Neural cell (in vitro differentiated cells): ENCODE measurements around the gene TOPBP1. TPM values are rescaled to one million over a fixed set of nuclear protein-coding genes. Genes with fewer than 3 reads are reported as not detected.

Source experiments
- H2AFZ ChIP-seq: fragments of 200-600, 300-800 bp; sonication (generic), shearing (Covaris generic); 2 replicates; pipeline ENCODE4 v1.6.0; 2014; ENCODE audit warnings: low read depth, mild to moderate bottlenecking, antibody characterized with exemption, low read length, moderate library complexity
- H3F3A ChIP-seq: fragments of 200-600 bp; shearing (Covaris generic); 2 replicates; pipeline ENCODE4 v1.6.1; 2016; ENCODE audit warnings: mild to moderate bottlenecking, moderate library complexity, mixed read lengths, antibody characterized with exemption, low read length; ENCODE audit not compliant: insufficient read depth, poor library complexity, severe bottlenecking
- H3K27ac ChIP-seq: fragments of 200-600, 300-800 bp; sonication (generic), shearing (Covaris generic); 2 replicates; pipeline ENCODE4 v1.5.1; 2014; ENCODE audit warnings: mild to moderate bottlenecking, low read length, moderate library complexity
- H3K27me3 ChIP-seq: fragments of 300-800, 200-600 bp; sonication (generic), shearing (Covaris generic); 2 replicates; pipeline ENCODE4 v1.6.0; 2014; ENCODE audit warnings: mild to moderate bottlenecking, low read depth, low read length, moderate library complexity; ENCODE audit not compliant: insufficient read depth
- H3K36me3 ChIP-seq: fragments of 300-800, 200-600 bp; sonication (generic), shearing (Covaris generic); 2 replicates; pipeline ENCODE4 v1.5.1; 2014; ENCODE audit warnings: mild to moderate bottlenecking, antibody characterized with exemption, low read length, moderate library complexity; ENCODE audit not compliant: insufficient read depth
- H3K4me2 ChIP-seq: fragments of 300-800, 200-600 bp; sonication (generic), shearing (Covaris generic); 2 replicates; pipeline ENCODE4 v1.6.0; 2014; ENCODE audit warnings: mild to moderate bottlenecking, low read length
- H3K4me3 ChIP-seq: fragments of 300-800, 200-600 bp; sonication (generic), shearing (Covaris generic); 2 replicates; pipeline ENCODE4 v1.5.1; 2014; ENCODE audit warnings: mild to moderate bottlenecking, low read length, moderate library complexity
- H3K79me2 ChIP-seq: fragments of 200-600 bp; shearing (Covaris generic); replicated peaks from 2 replicates; pipeline ENCODE4 v1.6.0; 2014; ENCODE audit warnings: mild to moderate bottlenecking, low read length, moderate library complexity; ENCODE audit not compliant: insufficient read depth
- H3K9ac ChIP-seq: fragments of 300-800, 200-600 bp; sonication (generic), shearing (Covaris generic); 2 replicates; pipeline ENCODE4 v1.6.1; 2016; ENCODE audit warnings: mild to moderate bottlenecking, low read length, mixed read lengths
- H3K9me2 ChIP-seq: fragments of 200-600 bp; shearing (Covaris generic); 2 replicates; pipeline ENCODE4 v1.6.1; 2016; ENCODE audit warnings: mild to moderate bottlenecking, low read length, mixed read lengths; ENCODE audit not compliant: insufficient read depth
- H3K9me3 ChIP-seq: fragments of 200-600, 300-800 bp; sonication (generic), shearing (Covaris generic); 2 replicates; pipeline ENCODE4 v1.6.1; 2016; ENCODE audit warnings: mild to moderate bottlenecking, mixed run types, low read length, moderate library complexity, mixed read lengths
- H4K20me1 ChIP-seq: fragments of 200-600 bp; shearing (Covaris generic); 2 replicates; pipeline ENCODE4 v1.6.1; 2016; ENCODE audit warnings: mild to moderate bottlenecking, mixed run types; ENCODE audit not compliant: insufficient read depth
- EP300 ChIP-seq: fragments of 450-650 bp; conservative IDR thresholded peaks from 2 replicates; pipeline ENCODE4 v1.6.1; 2014; ENCODE audit warnings: antibody characterized with exemption, mild to moderate bottlenecking, moderate library complexity; ENCODE audit not compliant: poor library complexity, severe bottlenecking
- EZH2 ChIP-seq: fragments of 200-600, 300-800 bp; shearing (Covaris generic), sonication (generic); IDR thresholded peaks from 2 replicates; pipeline ENCODE4 v1.6.1; 2014; ENCODE audit warnings: antibody characterized with exemption, low read length, borderline replicate concordance, mild to moderate bottlenecking; ENCODE audit not compliant: insufficient read depth, poor library complexity, severe bottlenecking
- MXI1 ChIP-seq: fragments of 450-650 bp; conservative IDR thresholded peaks from 2 replicates; pipeline ENCODE4 v1.6.1; 2014; ENCODE audit warnings: antibody characterized with exemption, mild to moderate bottlenecking; ENCODE audit not compliant: poor library complexity, severe bottlenecking
- POLR2AphosphoS5 ChIP-seq: IDR thresholded peaks from 2 replicates; pipeline ENCODE4 v1.6.1; 2012
- RAD21 ChIP-seq: fragments of 450-650 bp; conservative IDR thresholded peaks from 2 replicates; pipeline ENCODE4 v1.6.1; 2014; ENCODE audit warnings: antibody characterized with exemption, mild to moderate bottlenecking, moderate library complexity
- REST ChIP-seq: IDR thresholded peaks from 2 replicates; pipeline ENCODE4 v1.6.1; 2012; ENCODE audit warnings: borderline replicate concordance
- SMC3 ChIP-seq: fragments of 450-650 bp; conservative IDR thresholded peaks from 2 replicates; pipeline ENCODE4 v1.6.1; 2014; ENCODE audit warnings: antibody characterized with exemption, mild to moderate bottlenecking, moderate library complexity; ENCODE audit not compliant: poor library complexity
- TAF1 ChIP-seq: IDR thresholded peaks from 2 replicates; pipeline ENCODE4 v1.6.1; 2012; ENCODE audit warnings: low read depth
- polyA plus RNA-seq: library from polyadenylated mRNA; depleted of rRNA; stranded (reverse); fragments of >200 nt; gene quantifications from 2 replicates; pipeline ENCODE4 v1.2.3, GENCODE V29; 2014
- TF ChIP-seq, protein P1 (sequence below): fragments of 450-650 bp; IDR thresholded peaks from 2 replicates; pipeline ENCODE4 v1.5.1; 2014; ENCODE audit warnings: antibody characterized with exemption, mild to moderate bottlenecking, moderate library complexity; ENCODE audit not compliant: poor library complexity, severe bottlenecking

The TOPBP1 gene
- polyA plus RNA-seq, 1 donor from 2014 or later, result 46.6 TPM

GRCh38 chr3:133610031-133610430 lies 51.7 kb downstream of the TOPBP1 start:
- Histone ChIP-seq H3K27me3 (no peaks in the 10 kb centered on the region), H3K4me3 (no peak overlapping the region), H4K20me1 (no peaks in the 10 kb centered on the region), H3K79me2 (no peaks in the 10 kb centered on the region), H3F3A (no peaks in the 10 kb centered on the region), H2AFZ (no peak overlapping the region), H3K9me2 (no peaks in the 10 kb centered on the region), H3K9me3 (no peaks in the 10 kb centered on the region), H3K4me2 (no peak overlapping the region), H3K27ac (no peak overlapping the region), H3K9ac (no peak overlapping the region), H3K36me3 (no peaks in the 10 kb centered on the region)
- TF ChIP-seq EP300 (no peak), MXI1 (no peak), TAF1 (no peak), REST (no peak), RAD21 (no peak), SMC3 (no peak), POLR2AphosphoS5 (no peak)
- TF ChIP-seq, protein P1, sequence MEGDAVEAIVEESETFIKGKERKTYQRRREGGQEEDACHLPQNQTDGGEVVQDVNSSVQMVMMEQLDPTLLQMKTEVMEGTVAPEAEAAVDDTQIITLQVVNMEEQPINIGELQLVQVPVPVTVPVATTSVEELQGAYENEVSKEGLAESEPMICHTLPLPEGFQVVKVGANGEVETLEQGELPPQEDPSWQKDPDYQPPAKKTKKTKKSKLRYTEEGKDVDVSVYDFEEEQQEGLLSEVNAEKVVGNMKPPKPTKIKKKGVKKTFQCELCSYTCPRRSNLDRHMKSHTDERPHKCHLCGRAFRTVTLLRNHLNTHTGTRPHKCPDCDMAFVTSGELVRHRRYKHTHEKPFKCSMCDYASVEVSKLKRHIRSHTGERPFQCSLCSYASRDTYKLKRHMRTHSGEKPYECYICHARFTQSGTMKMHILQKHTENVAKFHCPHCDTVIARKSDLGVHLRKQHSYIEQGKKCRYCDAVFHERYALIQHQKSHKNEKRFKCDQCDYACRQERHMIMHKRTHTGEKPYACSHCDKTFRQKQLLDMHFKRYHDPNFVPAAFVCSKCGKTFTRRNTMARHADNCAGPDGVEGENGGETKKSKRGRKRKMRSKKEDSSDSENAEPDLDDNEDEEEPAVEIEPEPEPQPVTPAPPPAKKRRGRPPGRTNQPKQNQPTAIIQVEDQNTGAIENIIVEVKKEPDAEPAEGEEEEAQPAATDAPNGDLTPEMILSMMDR, result no peak

DNA sequence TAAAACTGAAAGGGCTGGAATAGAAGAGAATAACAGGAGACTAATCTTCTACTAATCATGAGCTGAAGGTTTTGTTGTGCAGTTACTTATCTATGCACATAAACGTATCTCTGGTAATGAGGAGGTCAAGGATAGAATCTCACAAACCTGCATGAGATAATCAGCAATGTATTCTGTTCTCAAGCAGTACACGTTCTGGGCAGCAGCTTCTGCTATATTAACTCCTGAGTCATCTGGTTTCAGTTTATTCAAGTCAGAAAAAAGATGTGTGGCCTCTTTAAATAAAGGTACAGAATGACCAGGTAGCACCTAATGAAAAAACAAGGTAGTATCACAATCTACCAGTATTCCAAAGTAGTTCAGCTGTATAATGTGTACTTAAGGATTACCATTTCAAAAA lies 53.4 kb downstream of the TOPBP1 start:
- TF ChIP-seq TAF1, result no peak
- no peak for TF ChIP-seq MXI1
- TF ChIP-seq, protein P1, result no peak
- no peak for TF ChIP-seq POLR2AphosphoS5
- no peak for TF ChIP-seq SMC3
- no peak for TF ChIP-seq REST
- TF ChIP-seq EZH2, result no peak
- TF ChIP-seq EP300, result no peak
- no peak for TF ChIP-seq RAD21
- H3K79me2 ChIP-seq, result no peaks in the 10 kb centered on the region
- no peaks in the 10 kb centered on the region for H3K9me3 ChIP-seq
- no peaks in the 10 kb centered on the region for H3F3A ChIP-seq
- no peaks in the 10 kb centered on the region for H3K36me3 ChIP-seq
- no peak overlapping the region for H2AFZ ChIP-seq
- H3K27me3 ChIP-seq, result no peaks in the 10 kb centered on the region
- no peak overlapping the region for H3K27ac ChIP-seq
- no peaks in the 10 kb centered on the region for H3K9me2 ChIP-seq
- no peak overlapping the region for H3K4me3 ChIP-seq
- H4K20me1 ChIP-seq, result no peaks in the 10 kb centered on the region
- no peak overlapping the region for H3K4me2 ChIP-seq
- H3K9ac ChIP-seq, result no peak overlapping the region
